NT2/D1 (cell line): ENCODE measurements around the gene TRMT44.

Experiments
- SUZ12 ChIP-seq: IDR thresholded peaks from 2 replicates; pipeline ENCODE4 v1.6.1; 2011; ENCODE audit not compliant: insufficient read length, insufficient read depth; ENCODE audit errors: extremely low read depth
- YY1 ChIP-seq: IDR thresholded peaks from 2 replicates; pipeline ENCODE4 v1.6.1; 2011; ENCODE audit not compliant: insufficient read length, insufficient read depth
- ZNF274 ChIP-seq: IDR thresholded peaks from 2 replicates; pipeline ENCODE4 v1.6.1; 2011; ENCODE audit warnings: mild to moderate bottlenecking, low read depth, low read length

DNA sequence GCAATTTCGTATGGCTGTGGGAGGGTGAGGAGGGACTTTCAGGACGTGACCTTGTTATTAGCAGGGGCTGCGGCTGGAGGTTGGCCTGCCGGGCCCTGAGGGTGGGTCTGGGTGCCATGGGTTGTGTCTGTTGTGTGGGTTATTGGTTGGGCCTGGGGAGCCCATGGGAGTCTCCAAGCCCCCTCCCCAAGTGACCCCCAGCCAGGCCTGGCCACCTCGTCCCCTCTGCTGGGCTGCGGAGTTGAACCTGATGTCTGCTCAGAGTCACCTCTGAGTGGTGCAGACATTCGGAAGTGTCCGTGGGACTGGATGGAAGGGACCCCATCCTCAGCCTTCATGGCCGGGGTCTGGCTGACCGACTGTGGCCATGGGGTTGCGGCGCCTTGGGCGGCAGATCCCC, 67.7 kb downstream of the TRMT44 start:
- TF ChIP-seq ZNF274 (no peak), SUZ12 (no peak), YY1 (no peak)
